HG02943 (cell line): ENCODE measurements around the gene RASSF4.

Source experiments
- ATAC-seq: cut with Tn5 transposase; IDR thresholded peaks from one replicate; pipeline ENCODE4 v1.9.1; 2021; ENCODE audit warnings: mild to moderate bottlenecking, low read depth, moderate library complexity; ENCODE audit not compliant: unreplicated experiment

The RASSF4 gene

GRCh38 chr10:44983895-44984278 is 24.3 kb downstream of the RASSF4 start:
- no peak for ATAC-seq

GRCh38 chr10:44984671-44985101 is 25.1 kb downstream of the RASSF4 start:
- ATAC-seq, result no peak

- no peak for ATAC-seq
Measured at GRCh38 chr10:44985175-44985681, 25.6 kb downstream of the RASSF4 start.

- ATAC-seq, result no peak
Measured at GRCh38 chr10:44986179-44986578, 26.6 kb downstream of the RASSF4 start.

DNA sequence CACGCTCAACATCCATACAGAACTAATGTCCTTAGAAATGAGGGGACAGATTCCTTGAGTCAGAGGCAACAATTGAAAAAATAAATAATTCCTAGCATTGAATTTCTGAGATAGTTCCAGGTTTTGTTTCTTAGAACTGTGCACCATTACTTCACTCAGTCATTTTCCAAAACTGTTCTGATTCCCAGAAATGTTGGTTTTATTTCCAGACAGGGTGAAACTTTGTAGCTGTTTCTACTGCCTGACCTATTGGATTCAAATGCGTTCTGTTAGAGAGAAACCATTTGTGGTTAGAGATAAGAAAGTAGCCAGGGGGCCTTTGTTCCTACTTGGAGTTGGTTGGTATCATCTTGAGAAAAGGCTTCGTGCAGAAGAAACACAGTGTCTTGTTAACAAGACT is 27.1 kb downstream of the RASSF4 start:
- no peak for ATAC-seq

GRCh38 chr10:44988957-44989585 is 29.5 kb downstream of the RASSF4 start:
- no peak for ATAC-seq

- no peak for ATAC-seq
Measured at GRCh38 chr10:44989597-44990301, 30.1 kb downstream of the RASSF4 start.

- ATAC-seq, result no peak
Measured at GRCh38 chr10:44990302-44990655, 30.7 kb downstream of the RASSF4 start.

DNA sequence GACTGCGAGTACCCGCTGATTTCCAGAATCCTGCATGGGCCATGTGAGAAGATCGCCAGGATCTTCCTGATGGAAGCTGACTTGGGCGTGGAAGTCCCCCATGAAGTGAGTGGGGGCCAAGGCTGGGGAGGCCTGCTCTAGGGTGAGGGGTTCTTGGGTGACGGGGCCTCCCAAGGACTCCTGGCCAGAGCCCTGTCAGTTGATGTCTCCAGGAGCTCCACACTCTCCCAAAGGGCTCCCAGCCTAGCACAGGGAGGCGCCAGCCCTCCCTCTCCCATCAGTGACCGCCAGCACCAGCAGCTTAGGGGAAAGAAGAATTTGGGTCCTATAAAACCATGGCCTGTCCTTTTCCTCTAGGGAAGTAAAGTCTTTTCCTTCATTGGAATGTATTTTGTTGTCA is 31.4 kb downstream of the RASSF4 start:
- ATAC-seq, result no peak

GRCh38 chr10:44991571-44991970 is 32.0 kb downstream of the RASSF4 start:
- ATAC-seq, result no peak

DNA sequence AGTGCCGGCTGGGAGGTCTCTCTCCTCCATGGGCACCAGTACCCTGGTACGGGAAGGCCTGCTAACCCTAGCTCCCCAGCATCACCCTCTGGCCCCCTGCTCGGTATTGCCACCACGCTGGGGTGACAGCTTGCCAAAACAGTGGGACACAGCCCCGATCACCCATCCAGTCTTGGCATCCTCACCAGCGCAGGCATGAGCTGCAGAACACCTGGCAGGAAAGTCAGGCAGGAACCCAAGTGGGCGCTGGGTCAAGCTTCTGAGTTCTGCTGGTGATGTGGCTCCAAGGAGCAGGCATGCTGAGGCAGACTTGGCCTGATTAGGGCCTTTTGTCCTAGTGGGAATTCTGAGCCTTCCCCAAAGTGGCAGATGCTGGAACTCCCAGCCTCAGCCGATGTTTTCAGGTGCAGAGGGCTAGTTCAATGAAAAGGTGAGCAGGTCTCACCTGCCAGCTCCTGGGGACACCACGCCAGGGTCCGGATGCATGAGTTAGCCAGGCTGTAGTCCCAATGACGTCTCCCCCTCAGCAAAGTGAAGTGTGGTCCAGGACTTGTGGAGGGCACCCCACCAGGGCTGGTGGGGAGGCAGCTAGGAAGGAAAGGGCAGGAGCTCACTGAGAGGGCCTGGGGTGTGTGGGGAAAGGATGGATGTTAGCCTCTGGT is 32.6 kb downstream of the RASSF4 start:
- no peak for ATAC-seq

DNA sequence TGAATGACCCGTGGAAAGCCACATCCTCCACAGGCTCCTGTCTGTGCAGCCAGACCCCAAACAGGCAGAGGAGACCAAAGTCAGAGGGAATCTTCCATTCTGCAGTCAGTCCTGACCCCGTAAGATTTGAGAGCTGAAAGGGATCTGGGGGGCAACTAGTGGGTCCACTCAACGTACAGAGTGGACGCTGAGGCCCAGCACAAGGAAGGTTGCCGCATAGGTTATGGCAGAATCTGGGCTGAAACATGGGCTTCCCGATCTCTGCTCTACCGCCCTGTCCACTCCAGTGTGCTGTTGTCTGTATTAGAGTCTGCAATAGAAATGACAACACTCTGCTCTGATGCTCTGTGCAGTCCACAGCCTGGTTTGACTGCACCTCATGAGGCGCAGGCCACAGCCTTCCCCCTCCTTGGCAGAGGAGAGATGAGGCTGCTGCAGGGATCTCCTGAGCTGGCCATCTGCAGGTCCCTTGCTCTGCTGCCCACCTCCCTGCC is 33.2 kb downstream of the RASSF4 start:
- no peak for ATAC-seq

- no peak for ATAC-seq
Measured at GRCh38 chr10:44993226-44993921, 33.8 kb downstream of the RASSF4 start.

DNA sequence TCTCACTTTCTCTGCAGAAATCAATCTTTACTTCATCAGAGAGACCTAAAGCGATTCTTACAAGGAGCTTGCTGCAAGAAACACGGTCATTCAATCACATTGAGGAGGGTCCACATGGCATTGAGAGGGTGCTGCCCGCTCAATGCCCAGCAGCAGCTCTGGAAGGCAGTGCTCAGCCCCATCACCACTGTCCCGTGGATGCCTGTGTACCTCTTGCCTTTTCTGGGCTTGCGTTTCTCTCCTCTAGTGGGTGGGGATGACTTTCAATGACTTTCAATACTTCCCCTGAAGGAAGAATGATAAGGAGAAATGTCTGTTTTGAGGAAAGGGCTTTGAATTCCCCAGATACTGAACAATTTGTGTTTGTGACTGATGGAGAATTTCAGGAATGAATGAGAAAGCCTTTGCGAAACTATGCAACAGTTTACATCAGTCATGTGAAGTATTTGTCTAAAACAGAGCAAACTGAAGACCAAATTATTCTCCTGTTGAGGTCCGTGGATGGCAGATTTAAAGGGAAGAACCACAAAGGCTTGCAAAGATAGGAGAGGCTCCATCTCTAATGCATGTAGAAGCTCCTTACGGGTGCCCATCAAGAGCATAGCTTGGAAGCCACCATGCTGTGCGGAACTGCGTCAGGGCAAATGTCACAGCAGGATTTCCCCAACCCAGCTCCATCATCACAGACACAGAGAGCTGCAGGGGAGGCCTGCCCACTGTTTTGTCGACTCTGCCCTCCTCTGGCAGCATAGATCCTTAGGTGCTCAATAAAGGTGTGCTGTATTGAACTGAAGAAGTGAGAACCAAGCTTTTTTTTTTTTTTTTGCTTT is 34.5 kb downstream of the RASSF4 start:
- no peak for ATAC-seq

- ATAC-seq, result no peak
Measured at GRCh38 chr10:44994752-44995530, 35.3 kb downstream of the RASSF4 start.

- ATAC-seq, result no peak
Measured at GRCh38 chr10:44995581-44995913, 35.9 kb downstream of the RASSF4 start.

GRCh38 chr10:44995914-44996669 is 36.5 kb downstream of the RASSF4 start:
- ATAC-seq, result no peak

GRCh38 chr10:44997105-44997748 is 37.6 kb downstream of the RASSF4 start:
- no peak for ATAC-seq
